Neuronal stem cell (in vitro differentiated cells): ENCODE data around the gene MROH2B.

ENCODE experiments used
- DNase-seq: peaks from one replicate; pipeline ENCODE4 v3.0.0-alpha.2; 2013; ENCODE audit warnings: low spot score
- H2AFZ ChIP-seq: one replicate; pipeline ENCODE4 v1.6.1; 2013; ENCODE audit warnings: mild to moderate bottlenecking, low read length, inconsistent platforms
- H2AK5ac ChIP-seq: 2 replicates; pipeline ENCODE4 v1.6.1; 2013; ENCODE audit warnings: low read depth, mild to moderate bottlenecking, inconsistent platforms, low read length, moderate library complexity, mixed read lengths
- H2BK120ac ChIP-seq: 2 replicates; pipeline ENCODE4 v1.6.1; 2013; ENCODE audit warnings: low read depth, mild to moderate bottlenecking, inconsistent platforms, low read length, moderate library complexity, mixed read lengths
- H2BK12ac ChIP-seq: one replicate; pipeline ENCODE4 v1.6.1; 2013; ENCODE audit warnings: low read length, inconsistent platforms
- H2BK15ac ChIP-seq: 2 replicates; pipeline ENCODE4 v1.6.1; 2013; ENCODE audit warnings: mild to moderate bottlenecking, low read length, inconsistent platforms, mixed read lengths
- H2BK5ac ChIP-seq: one replicate; pipeline ENCODE4 v1.6.1; 2013; ENCODE audit warnings: inconsistent platforms, mild to moderate bottlenecking, low read length, moderate library complexity
- H3K14ac ChIP-seq: one replicate; pipeline ENCODE4 v1.6.1; 2013; ENCODE audit warnings: low read length, inconsistent platforms
- H3K18ac ChIP-seq: 2 replicates; pipeline ENCODE4 v1.6.1; 2013; ENCODE audit warnings: low read length, inconsistent platforms
- H3K23ac ChIP-seq: 2 replicates; pipeline ENCODE4 v1.6.1; 2013; ENCODE audit warnings: low read depth, mild to moderate bottlenecking, mixed read lengths, low read length, inconsistent platforms; ENCODE audit not compliant: poor library complexity
- H3K27ac ChIP-seq: replicated peaks from 3 replicates; pipeline ENCODE4 v1.5.1; 2013; ENCODE audit warnings: low read length, inconsistent platforms
- H3K27me3 ChIP-seq, 3 experiments: 2 replicates each; pipeline ENCODE4 v1.6.1; 2013; ENCODE audit warnings: low read length in 3 of 3, mild to moderate bottlenecking in 2 of 3, inconsistent platforms in 1 of 3, low read depth in 1 of 3, mixed read lengths in 1 of 3, moderate library complexity in 1 of 3; ENCODE audit not compliant: control insufficient read depth in 3 of 3, insufficient read depth in 3 of 3
- H3K36me3 ChIP-seq, 2 donors: replicated peaks in 1 of 2; 2 replicates each; pipeline ENCODE4 v1.6.1; 2013; ENCODE audit warnings: low read length in 2 of 2; ENCODE audit not compliant: control insufficient read depth in 2 of 2, insufficient read depth in 2 of 2
- H3K4ac ChIP-seq: 2 replicates; pipeline ENCODE4 v1.6.1; 2013; ENCODE audit warnings: inconsistent platforms, mild to moderate bottlenecking, low read length, moderate library complexity
- H3K4me1 ChIP-seq, 2 donors: 1 replicate in 1 of 2; 2 replicates in 1 of 2; pipeline ENCODE4 v1.6.1; 2013; ENCODE audit warnings: low read length in 2 of 2, low read depth in 1 of 2; ENCODE audit not compliant: control insufficient read depth in 2 of 2, insufficient read depth in 1 of 2
- H3K4me2 ChIP-seq: one replicate; pipeline ENCODE4 v1.6.1; 2013; ENCODE audit warnings: mild to moderate bottlenecking, low read length, inconsistent platforms; ENCODE audit not compliant: insufficient read depth, poor library complexity, severe bottlenecking
- H3K4me3 ChIP-seq, 2 donors: 2 replicates each; pipeline ENCODE4 v1.5.1; 2013; ENCODE audit warnings: low read length in 2 of 2, mild to moderate bottlenecking in 2 of 2, inconsistent platforms in 1 of 2, moderate library complexity in 1 of 2
- H3K79me1 ChIP-seq: one replicate; pipeline ENCODE4 v1.6.1; 2013; ENCODE audit warnings: low read depth, mild to moderate bottlenecking, inconsistent platforms, low read length, moderate library complexity
- H3K9ac ChIP-seq: one replicate; pipeline ENCODE4 v1.6.1; 2013; ENCODE audit warnings: mild to moderate bottlenecking, low read depth, low read length, inconsistent platforms; ENCODE audit not compliant: poor library complexity
- H3K9me3 ChIP-seq, 2 donors: replicated peaks in 1 of 2; 2 replicates each; pipeline versions ENCODE3 to v1.6.1; 2013; ENCODE audit warnings: low read length in 2 of 2, mild to moderate bottlenecking in 2 of 2, inconsistent platforms in 1 of 2, low read depth in 1 of 2, mixed read lengths in 1 of 2, moderate library complexity in 1 of 2; ENCODE audit not compliant: control insufficient read depth in 2 of 2, insufficient read depth in 1 of 2
- H4K8ac ChIP-seq: one replicate; pipeline ENCODE4 v1.6.1; 2013; ENCODE audit warnings: low read depth, mild to moderate bottlenecking, inconsistent platforms, low read length, moderate library complexity
- H4K91ac ChIP-seq: one replicate; pipeline ENCODE4 v1.6.1; 2013; ENCODE audit warnings: low read length, low read depth, mild to moderate bottlenecking, inconsistent platforms; ENCODE audit not compliant: poor library complexity
- WGBS, 2 donors: extraction: QIAGEN DNeasy Blood & Tissue Kit; methylation state at CpG; one replicate each; pipeline ENCODE4 v1.1.7; 2013; ENCODE audit warnings: missing lambda C conversion rate in 2 of 2, mixed read lengths in 1 of 2; ENCODE audit not compliant: insufficient read length in 2 of 2, insufficient replicate concordance in 1 of 2; ENCODE audit errors: extremely low coverage in 2 of 2; 5-methylcytosine and 5-hydroxymethylcytosine counted together

Gene MROH2B

GRCh38 chr5:41095324-41096101 lies 24.4 kb upstream of the MROH2B start:
- H3K4ac ChIP-seq = no peak overlapping the region
- H3K27me3 ChIP-seq = no peaks in the 10 kb centered on the region
- no peak overlapping the region for H3K23ac ChIP-seq
- H3K18ac ChIP-seq = no peak overlapping the region
- H3K4me3 ChIP-seq = no peak overlapping the region
- H2BK15ac ChIP-seq = no peak overlapping the region
- H2AK5ac ChIP-seq = no peak overlapping the region
- H3K36me3 ChIP-seq = no peaks in the 10 kb centered on the region
- H3K9me3 ChIP-seq = no peaks in the 10 kb centered on the region
- H2BK12ac ChIP-seq = no peak overlapping the region
- H3K4me1 ChIP-seq = no peaks in the 10 kb centered on the region
- no peak overlapping the region for H2BK120ac ChIP-seq
- no peaks in the 10 kb centered on the region for H3K79me1 ChIP-seq
- no peak for DNase-seq
- H4K8ac ChIP-seq = no peak overlapping the region
- H3K4me2 ChIP-seq = no peak overlapping the region
- WGBS, 2 donors = no CpG with 5 or more reads among the region's 5 CpGs
- H2AFZ ChIP-seq = peak overlapping the region; percentile 2
- H3K9ac ChIP-seq = no peak overlapping the region
- no peak overlapping the region for H4K91ac ChIP-seq
- no peak overlapping the region for H3K14ac ChIP-seq
- no peak overlapping the region for H2BK5ac ChIP-seq
- no peak overlapping the region for H3K27ac ChIP-seq

GRCh38 chr5:41094871-41095270 lies 23.7 kb upstream of the MROH2B start:
- Histone ChIP-seq H3K14ac (no peak overlapping the region), H2AK5ac (no peak overlapping the region), H2BK120ac (no peak overlapping the region), H4K91ac (no peak overlapping the region), H3K79me1 (no peaks in the 10 kb centered on the region), H3K23ac (no peak overlapping the region), H3K27ac (no peak overlapping the region), H2BK5ac (no peak overlapping the region), H2BK12ac (no peak overlapping the region), H3K4ac (no peak overlapping the region), H3K4me1 (no peaks in the 10 kb centered on the region), H2AFZ (peak overlapping the region; percentile 2), H3K18ac (no peak overlapping the region), H4K8ac (no peak overlapping the region), H3K36me3 (no peaks in the 10 kb centered on the region), H3K4me2 (no peak overlapping the region), H3K4me3 (no peak overlapping the region), H3K27me3 (no peaks in the 10 kb centered on the region), H3K9me3 (no peaks in the 10 kb centered on the region), H3K9ac (no peak overlapping the region), H2BK15ac (no peak overlapping the region)
- no peak for DNase-seq
- no CpG with 5 or more reads among the region's 2 CpGs for WGBS, 2 donors

GRCh38 chr5:41093803-41094202 lies 22.7 kb upstream of the MROH2B start:
- no CpG with 5 or more reads among the region's 1 CpG for WGBS, 2 donors
- no peak overlapping the region for H3K4me3 ChIP-seq

GRCh38 chr5:41087461-41087860 lies 16.3 kb upstream of the MROH2B start:
- no peak overlapping the region for H2BK12ac ChIP-seq
- no peak overlapping the region for H3K9ac ChIP-seq
- H2BK120ac ChIP-seq = no peak overlapping the region
- no peak overlapping the region for H3K23ac ChIP-seq
- H2AK5ac ChIP-seq = no peak overlapping the region
- no CpG with 5 or more reads among the region's 2 CpGs for WGBS, 2 donors
- no peak overlapping the region for H3K14ac ChIP-seq
- no peak overlapping the region for H3K4me3 ChIP-seq
- no peak overlapping the region for H4K91ac ChIP-seq
- no peaks in the 10 kb centered on the region for H3K4me1 ChIP-seq
- no peak overlapping the region for H2AFZ ChIP-seq
- H2BK15ac ChIP-seq = no peak overlapping the region
- no peak overlapping the region for H3K4me2 ChIP-seq
- no peak overlapping the region for H3K18ac ChIP-seq
- H2BK5ac ChIP-seq = no peak overlapping the region
- no peaks in the 10 kb centered on the region for H3K36me3 ChIP-seq
- no peaks in the 10 kb centered on the region for H3K27me3 ChIP-seq
- H3K27ac ChIP-seq = no peak overlapping the region
- no peaks in the 10 kb centered on the region for H3K9me3 ChIP-seq
- no peaks in the 10 kb centered on the region for H3K79me1 ChIP-seq
- H4K8ac ChIP-seq = no peak overlapping the region
- no peak for DNase-seq
- no peak overlapping the region for H3K4ac ChIP-seq

More at GRCh38 chr5:41093803-41094202, 22.7 kb upstream of the MROH2B start:
- Histone ChIP-seq H3K4me1 (no peaks in the 10 kb centered on the region), H2BK120ac (no peak overlapping the region), H4K91ac (no peak overlapping the region), H2BK15ac (no peak overlapping the region), H2BK12ac (no peak overlapping the region), H3K79me1 (no peaks in the 10 kb centered on the region), H3K4ac (no peak overlapping the region), H2BK5ac (no peak overlapping the region), H3K27me3 (no peaks in the 10 kb centered on the region), H3K9me3 (no peaks in the 10 kb centered on the region), H3K18ac (no peak overlapping the region), H3K36me3 (no peaks in the 10 kb centered on the region), H2AFZ (no peak overlapping the region), H3K9ac (no peak overlapping the region), H3K23ac (no peak overlapping the region), H2AK5ac (no peak overlapping the region), H3K27ac (no peak overlapping the region), H3K4me2 (no peak overlapping the region), H3K14ac (no peak overlapping the region), H4K8ac (no peak overlapping the region)
- DNase-seq = no peak
